Heart left ventricle (tissue), 16 donors: ENCODE results near the gene TPX2. TPM values are rescaled to one million over a fixed set of nuclear protein-coding genes. Genes with fewer than 3 reads are reported as not detected.
"Not testable (repeated sequence)": the region's sequence is repeated elsewhere in the genome, so short reads cannot be mapped to it uniquely, and the experiment has no call there.

Experiments used
- ATAC-seq, 4 donors: fragments of 200-7000 bp; cut with Tn5 transposase; one replicate each; pipeline ENCODE4 v1.9.1; 2020 to 2022; ENCODE audit warnings: moderate library complexity in 4 of 4, mild to moderate bottlenecking in 3 of 4, moderate number of reproducible peaks in 1 of 4
- DNase-seq, 5 donors: peaks; one replicate each; pipeline ENCODE4 v3.0.0-alpha.2; 2020
- H3K27ac ChIP-seq, 12 donors: fragments of 200-600 bp; sonication (generic) in 4 of 12; one replicate each; pipeline versions ENCODE4 v1.5.0 to v1.8.0; 2016 to 2022; ENCODE audit warnings: mild to moderate bottlenecking in 2 of 12
- H3K27me3 ChIP-seq, 9 donors: fragments of 200-600 bp; sonication (generic) in 2 of 9; one replicate each; pipeline versions ENCODE4 v1.5.1 to v1.8.0; 2016 to 2022; ENCODE audit warnings: mild to moderate bottlenecking in 3 of 9
- H3K36me3 ChIP-seq, 9 donors: fragments of 200-600 bp; sonication (generic) in 2 of 9; one replicate each; pipeline versions ENCODE4 v1.5.0 to v1.8.0; 2018 to 2022; ENCODE audit warnings: mild to moderate bottlenecking in 2 of 9
- H3K4me1 ChIP-seq, 12 donors: fragments of 200-600 bp; sonication (generic) in 4 of 12; one replicate each; pipeline versions ENCODE4 v1.5.0 to v1.8.0; 2016 to 2022; ENCODE audit warnings: mild to moderate bottlenecking in 3 of 12
- H3K4me3 ChIP-seq, 12 donors: fragments of 200-600 bp; sonication (generic) in 4 of 12; one replicate each; pipeline versions ENCODE4 v1.5.0 to v1.8.0; 2017 to 2022; ENCODE audit warnings: mild to moderate bottlenecking in 9 of 12, moderate library complexity in 4 of 12
- H3K9me3 ChIP-seq, 12 donors: fragments of 200-600 bp; sonication (generic) in 4 of 12; one replicate each; pipeline versions ENCODE4 v1.5.0 to v1.8.0; 2016 to 2022; ENCODE audit warnings: mild to moderate bottlenecking in 1 of 12
- POLR2A ChIP-seq, 2 donors: fragments of 450-650 bp; IDR thresholded peaks; one replicate each; pipeline ENCODE4 v1.6.1; 2017; ENCODE audit warnings: antibody characterized with exemption in 2 of 2, mild to moderate bottlenecking in 2 of 2, moderate library complexity in 2 of 2
- WGBS, 4 donors: extraction: QIAGEN DNeasy Blood & Tissue Kit in 2 of 4; methylation state at CpG; one replicate each; pipeline versions ENCODE4 v1.1.5 to v1.1.7; 2013 to 2018; 5-methylcytosine and 5-hydroxymethylcytosine counted together
- intact Hi-C, 10 donors: fragments of 100-400 bp; cut with DNase I; formaldehyde crosslinking; loops; one replicate each; pipeline versions ENCODE4 v1.11.1 to v1.14.2; 2022
- polyA plus RNA-seq, 2 donors: library from polyadenylated mRNA; stranded (reverse); fragments of 200-250 nt; gene quantifications; one replicate each; pipeline ENCODE4 v1.2.3, GENCODE V29; 2013
- total RNA-seq, 9 donors: library from RNA; depleted of rRNA in 2 of 9; stranded (reverse); fragments of >200 nt in 2 of 9; fragmentation: NEBNext Ultra II Directional in 3 of 9; extraction: Animal tissue kit (Norgen Biotek cat#: 25700) in 3 of 9; gene quantifications; one replicate each; pipeline versions ENCODE4 v1.1.0 to v1.2.4, GENCODE V29; 2016 to 2023
- TF ChIP-seq, protein P1 (sequence below), 12 donors: fragments of 200-600 bp; sonication (generic) in 4 of 12; IDR thresholded peaks; one replicate each; pipeline versions ENCODE4 v1.5.0 to v1.8.0; 2018 to 2022; ENCODE audit warnings: antibody characterized with exemption in 12 of 12, mild to moderate bottlenecking in 5 of 12
- donor health status: ischemic (EF 13 %, LVEDD 7.1; RV severe dilation, severe dysfunction).
- donor health status: healthy with polysubstance abuse.
- donor health status: DM: no; HTN: yes; CAD: no.
- donor health status: DM: no; HTN: no; CAD: no.
- donor health status: ischemic (EF 25% LVEDD 6.9; RV normal size, moderate dysfunction).
- donor health status: ischemic (EF 25% LVEDD 5.7; RV mildly dilated, moderate dysfunction).
- donor health status: healthy.
- donor health status: DM: yes; HTN: yes; CAD: no.
- donor health status: ischemic (EF 35%, LVEDD 5.7; RV mildly dilated, moderate dysfunction).
- donor health status: nonischemic (EF 11% LVEDD 7.7; RV severe dilation, severe dysfunction).
- donor health status: DM: yes; HTN: yes; CAD: no.
- donor health status: PGD.
- donor health status: ischemic (EF 29% LVEDD 5.4; RV normal size, mild dysfunction).
- donor health status: nonischemic (EF 23%, LVEDD 6.1; RV moderate dilation, normal function).

TPX2 gene
- total and polyA plus RNA-seq, 11 donors = 0.04 to 15.2 (median 0.77) TPM

- H3K27ac ChIP-seq = no peak overlapping the region
- H3K4me3 ChIP-seq = no peak overlapping the region
- intact Hi-C loops = loop anchor here (5.0 to 10.0 kb wide), 7 partner anchors 128 to 828 kb away; partner anchors contain the start of gene PDRG1 (in 1 of the 10)
- TF ChIP-seq, protein P1, sequence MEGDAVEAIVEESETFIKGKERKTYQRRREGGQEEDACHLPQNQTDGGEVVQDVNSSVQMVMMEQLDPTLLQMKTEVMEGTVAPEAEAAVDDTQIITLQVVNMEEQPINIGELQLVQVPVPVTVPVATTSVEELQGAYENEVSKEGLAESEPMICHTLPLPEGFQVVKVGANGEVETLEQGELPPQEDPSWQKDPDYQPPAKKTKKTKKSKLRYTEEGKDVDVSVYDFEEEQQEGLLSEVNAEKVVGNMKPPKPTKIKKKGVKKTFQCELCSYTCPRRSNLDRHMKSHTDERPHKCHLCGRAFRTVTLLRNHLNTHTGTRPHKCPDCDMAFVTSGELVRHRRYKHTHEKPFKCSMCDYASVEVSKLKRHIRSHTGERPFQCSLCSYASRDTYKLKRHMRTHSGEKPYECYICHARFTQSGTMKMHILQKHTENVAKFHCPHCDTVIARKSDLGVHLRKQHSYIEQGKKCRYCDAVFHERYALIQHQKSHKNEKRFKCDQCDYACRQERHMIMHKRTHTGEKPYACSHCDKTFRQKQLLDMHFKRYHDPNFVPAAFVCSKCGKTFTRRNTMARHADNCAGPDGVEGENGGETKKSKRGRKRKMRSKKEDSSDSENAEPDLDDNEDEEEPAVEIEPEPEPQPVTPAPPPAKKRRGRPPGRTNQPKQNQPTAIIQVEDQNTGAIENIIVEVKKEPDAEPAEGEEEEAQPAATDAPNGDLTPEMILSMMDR (IDR thresholded peaks at IDR 0.05) = no peak
- TF ChIP-seq POLR2A (IDR thresholded peaks at IDR 0.05) = no peak
- no peaks in the 10 kb centered on the region for H3K9me3 ChIP-seq
- WGBS, 4 donors = 80 to 88% (median 83%) methylated on average over 2 of the region's 2 CpGs
- no peak for DNase-seq
- H3K36me3 ChIP-seq = no peaks in the 10 kb centered on the region
- no peaks in the 10 kb centered on the region for H3K27me3 ChIP-seq
- peaks cover 0 to 11% (median 5%) of the 10 kb centered on the region in 12 donors for H3K4me1 ChIP-seq
- no peak for ATAC-seq
Observed at GRCh38 chr20:31827059-31827458, 88.0 kb downstream of the TPX2 start.

DNA sequence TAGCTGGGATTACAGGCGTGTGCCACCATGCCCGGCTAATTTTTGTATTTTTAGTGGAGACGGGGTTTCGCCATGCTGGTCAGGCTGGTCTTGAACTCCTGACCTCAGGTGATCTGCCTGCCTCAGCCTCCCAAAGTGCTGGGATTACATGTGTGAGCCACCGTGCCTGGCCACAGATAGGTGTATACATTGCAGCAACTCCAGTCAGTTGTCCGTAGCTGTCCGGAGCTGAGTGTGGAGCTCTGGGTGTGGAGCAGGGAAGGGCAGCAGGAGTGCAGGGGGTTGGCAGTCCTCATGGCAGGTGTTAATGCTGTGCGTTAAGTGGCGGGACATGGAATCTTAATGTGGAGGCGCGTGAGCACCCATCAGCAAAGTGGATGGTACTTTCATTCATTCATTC is 88.9 kb downstream of the TPX2 start:
- not testable (repeated sequence) for H3K27me3 ChIP-seq, H3K4me3 ChIP-seq, ATAC-seq, DNase-seq, H3K4me1 ChIP-seq, H3K27ac ChIP-seq, H3K9me3 ChIP-seq, H3K36me3 ChIP-seq
- WGBS, 4 donors = 95 to 98% (median 97%) methylated on average over 11 of the region's 11 CpGs
- intact Hi-C loops = loop anchor here (5.0 to 10.0 kb wide), 7 partner anchors 127 to 827 kb away; partner anchors contain the start of gene PDRG1 (in 1 of the 10)

DNA sequence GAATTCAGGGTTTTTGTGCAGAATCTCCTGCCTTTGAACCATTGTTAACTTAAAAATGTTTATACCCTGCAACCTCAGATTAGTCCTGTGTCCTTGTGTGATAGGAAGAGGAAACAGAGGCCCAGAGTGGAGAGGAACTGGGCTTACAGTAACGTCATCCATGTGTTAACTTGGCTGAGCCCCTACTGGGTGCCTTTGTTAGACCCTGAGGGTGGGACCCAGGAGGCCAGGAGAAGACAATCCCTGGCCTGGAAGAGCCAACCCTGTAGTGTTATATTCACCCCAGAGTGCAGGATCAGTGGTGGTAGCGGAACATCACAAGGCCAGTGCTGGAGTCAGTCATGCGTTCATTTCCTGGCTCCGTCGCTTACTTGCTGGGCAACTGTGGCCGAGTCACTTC is 90.6 kb downstream of the TPX2 start:
- TF ChIP-seq POLR2A (IDR thresholded peaks at IDR 0.05) = no peak
- TF ChIP-seq, protein P1 (IDR thresholded peaks at IDR 0.05) = no peak
- Histone ChIP-seq H3K4me3 (no peak overlapping the region), H3K36me3 (no peaks in the 10 kb centered on the region), H3K27ac (peak overlapping the region in 2 of 12 donors; percentile 22 to 31), H3K4me1 (peaks cover 0 to 11% (median 0%) of the 10 kb centered on the region in 12 donors), H3K27me3 (no peaks in the 10 kb centered on the region), H3K9me3 (no peaks in the 10 kb centered on the region)
- intact Hi-C loops = loop anchor here (5.0 to 10.0 kb wide), 8 partner anchors 125 to 825 kb away; partner anchors contain the start of gene PDRG1 (in 1 of the 10)
- DNase-seq = no peak
- peak in 1 of 4 donors; percentile 25 for ATAC-seq
- 82 to 91% (median 87%) methylated on average over 6 of the region's 6 CpGs for WGBS, 4 donors

DNA sequence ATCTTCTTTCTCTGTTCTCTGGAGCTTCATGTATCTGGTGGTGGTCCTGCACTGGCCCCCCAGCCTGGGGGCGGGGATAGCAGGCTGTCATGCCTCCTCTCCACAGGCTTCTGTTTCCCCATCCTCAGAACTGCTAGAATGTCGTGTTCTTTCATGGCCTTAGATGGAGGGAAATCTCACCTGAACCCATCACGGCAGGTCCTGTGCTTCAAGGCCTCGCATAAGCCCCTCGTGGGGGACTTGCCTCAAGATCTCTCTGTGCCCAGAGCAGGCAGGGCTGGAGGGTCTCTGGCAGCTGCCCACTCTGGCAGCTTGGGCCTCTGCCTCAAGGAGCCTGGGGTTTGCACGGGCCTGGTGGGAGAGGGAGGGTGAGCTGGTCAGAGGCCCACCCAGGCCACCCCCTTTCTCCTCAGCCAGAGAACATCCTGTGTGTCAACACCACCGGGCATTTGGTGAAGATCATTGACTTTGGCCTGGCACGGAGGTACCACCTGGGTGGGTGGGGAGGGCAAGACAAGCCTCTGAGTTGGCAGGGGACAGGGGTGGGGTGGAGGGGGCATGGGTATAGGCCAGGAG is 91.4 kb downstream of the TPX2 start:
- 88 to 100% (median 89%) methylated on average over 2 to 8 of the region's 8 CpGs for WGBS, 4 donors
- no peak for TF ChIP-seq POLR2A (IDR thresholded peaks at IDR 0.05)
- TF ChIP-seq, protein P1 (IDR thresholded peaks at IDR 0.05) = no peak
- peak overlapping the region in 2 of 12 donors; percentile 22 to 31 for H3K27ac ChIP-seq

More for the DNA sequence above, 91.4 kb downstream of the TPX2 start:
- Histone ChIP-seq H3K4me3 (no peak overlapping the region), H3K27me3 (no peaks in the 10 kb centered on the region), H3K36me3 (no peaks in the 10 kb centered on the region), H3K4me1 (peaks cover 0 to 16% (median 3%) of the 10 kb centered on the region in 12 donors), H3K9me3 (no peaks in the 10 kb centered on the region)
- no peak for ATAC-seq
- DNase-seq = no peak
- intact Hi-C loops = loop anchor here in 1 of 10 donors (10.0 kb wide), 1 partner anchor 624 kb away; no protein-coding TSS in a partner anchor
